ENCODE results near the gene IL11.

Gene IL11

GRCh38 chr19:55377356-55378131 is 7.3 kb upstream of the IL11 start:
- TF ChIP-seq CTCF (IDR thresholded peaks at IDR 0.05; ENCODE audit: control insufficient read depth, insufficient read depth, low read depth, low read length, missing control alignments): no peak
- no peak overlapping the region for H3K4me3 ChIP-seq (ENCODE audit: control insufficient read depth, low read depth, low read length)

GRCh38 chr19:55376241-55376933 is 6.1 kb upstream of the IL11 start, which contains the start of gene TMEM190:
TMEM190 (plus strand) TSS chr19:55376826; CDS start chr19:55376854, 28 bp downstream.
- no peak for DNase-seq (ENCODE audit: low read depth)
- H3K4me3 ChIP-seq (ENCODE audit: control insufficient read depth, low read depth, low read length): no peak within 1 kb of the TSS
- TF ChIP-seq CTCF (IDR thresholded peaks at IDR 0.05; ENCODE audit: control insufficient read depth, insufficient read depth, low read depth, low read length, missing control alignments): no peak

More at GRCh38 chr19:55377356-55378131, 7.3 kb upstream of the IL11 start:
- no peak for DNase-seq (ENCODE audit: low read depth)

GRCh38 chr19:55373993-55374757 is 3.9 kb upstream of the IL11 start:
- no peak for DNase-seq (ENCODE audit: low read depth)
- H3K4me3 ChIP-seq (ENCODE audit: control insufficient read depth, low read depth, low read length): no peak overlapping the region
- no peak for TF ChIP-seq CTCF (IDR thresholded peaks at IDR 0.05; ENCODE audit: control insufficient read depth, insufficient read depth, low read depth, low read length, missing control alignments)

GRCh38 chr19:55373306-55373992 is 3.2 kb upstream of the IL11 start:
- TF ChIP-seq CTCF (IDR thresholded peaks at IDR 0.05; ENCODE audit: control insufficient read depth, insufficient read depth, low read depth, low read length, missing control alignments): no peak
- H3K4me3 ChIP-seq (ENCODE audit: control insufficient read depth, low read depth, low read length): no peak overlapping the region
- no peak for DNase-seq (ENCODE audit: low read depth)

GRCh38 chr19:55372316-55373081 is 2.2 kb upstream of the IL11 start:
- no peak for DNase-seq (ENCODE audit: low read depth)
- no peak overlapping the region for H3K4me3 ChIP-seq (ENCODE audit: control insufficient read depth, low read depth, low read length)
- TF ChIP-seq CTCF (IDR thresholded peaks at IDR 0.05; ENCODE audit: control insufficient read depth, insufficient read depth, low read depth, low read length, missing control alignments): no peak

Data from AG09309 (cell line).